GM19239 (cell line): ENCODE results near the gene IRX4.
"Not testable (repeated sequence)": the region's sequence is repeated elsewhere in the genome, so short reads cannot be mapped to it uniquely, and the experiment has no call there.

Experiments used
- DNase-seq: peaks from one replicate; pipeline ENCODE4 v3.0.0; 2011; ENCODE audit warnings: low spot score; ENCODE audit not compliant: insufficient read length
- FAIRE-seq: peaks from 2 replicates; lab custom pipeline; 2011; peaks lifted over from hg19 to GRCh38; lab: Jason Lieb, UNC

IRX4 gene

DNA sequence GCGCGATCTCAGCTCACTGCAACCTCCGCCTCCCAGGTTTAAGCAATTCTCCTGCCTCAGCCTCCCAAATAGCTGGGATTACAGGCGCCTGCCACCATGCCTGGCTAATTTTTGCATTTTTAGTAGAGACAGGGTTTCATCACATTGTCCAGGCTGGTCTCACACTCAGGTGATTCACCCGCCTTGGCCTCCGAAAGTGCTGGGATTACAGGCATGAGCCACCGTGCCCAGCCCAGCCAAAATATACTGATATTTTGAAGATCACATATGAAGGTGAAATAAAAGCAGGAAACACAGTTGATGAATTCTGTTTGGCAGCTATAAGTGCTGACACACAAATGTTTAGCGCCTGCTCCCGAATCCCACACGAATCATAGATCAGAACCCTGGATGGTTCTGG lies 39.0 kb downstream of the IRX4 start:
- FAIRE-seq, DNase-seq: not testable (repeated sequence)

DNA sequence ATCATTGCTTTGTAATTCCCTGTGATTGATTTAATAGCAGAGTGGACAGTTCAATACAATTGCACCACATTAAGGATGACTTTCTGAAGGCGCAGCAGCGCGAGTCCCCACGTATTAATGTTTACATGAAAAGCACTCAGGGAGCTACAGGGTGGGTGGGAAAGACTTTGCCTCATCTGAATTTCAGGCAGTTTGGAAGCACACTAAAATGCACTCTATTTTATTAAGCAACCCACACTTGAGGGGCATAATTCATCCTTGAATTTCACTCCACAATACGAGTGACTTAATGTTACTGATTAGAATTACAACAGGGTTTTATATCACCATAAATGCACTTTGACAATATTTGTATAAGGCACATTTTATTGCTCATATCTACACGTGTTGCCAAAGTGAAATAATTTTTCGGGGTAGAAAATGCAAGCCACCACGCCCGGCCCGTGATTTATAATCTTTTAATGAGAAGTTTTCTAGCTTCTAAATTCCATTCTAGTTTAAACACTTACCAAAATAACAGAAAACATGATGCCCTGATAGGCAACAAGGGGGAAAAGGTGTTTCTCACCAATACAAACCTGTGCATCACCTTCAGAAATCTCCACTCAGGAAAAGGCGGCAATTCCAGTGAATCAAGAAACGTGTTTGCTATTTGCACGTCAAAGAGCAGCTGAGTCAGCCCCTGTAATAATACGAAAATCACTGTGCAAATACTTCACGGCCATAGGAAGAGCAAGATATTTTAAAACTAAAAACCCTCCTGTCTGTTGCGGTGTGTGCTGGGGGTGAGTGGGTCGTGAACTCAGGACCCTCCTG lies 40.5 kb downstream of the IRX4 start:
- DNase-seq (no peak), FAIRE-seq (no peak)

DNA sequence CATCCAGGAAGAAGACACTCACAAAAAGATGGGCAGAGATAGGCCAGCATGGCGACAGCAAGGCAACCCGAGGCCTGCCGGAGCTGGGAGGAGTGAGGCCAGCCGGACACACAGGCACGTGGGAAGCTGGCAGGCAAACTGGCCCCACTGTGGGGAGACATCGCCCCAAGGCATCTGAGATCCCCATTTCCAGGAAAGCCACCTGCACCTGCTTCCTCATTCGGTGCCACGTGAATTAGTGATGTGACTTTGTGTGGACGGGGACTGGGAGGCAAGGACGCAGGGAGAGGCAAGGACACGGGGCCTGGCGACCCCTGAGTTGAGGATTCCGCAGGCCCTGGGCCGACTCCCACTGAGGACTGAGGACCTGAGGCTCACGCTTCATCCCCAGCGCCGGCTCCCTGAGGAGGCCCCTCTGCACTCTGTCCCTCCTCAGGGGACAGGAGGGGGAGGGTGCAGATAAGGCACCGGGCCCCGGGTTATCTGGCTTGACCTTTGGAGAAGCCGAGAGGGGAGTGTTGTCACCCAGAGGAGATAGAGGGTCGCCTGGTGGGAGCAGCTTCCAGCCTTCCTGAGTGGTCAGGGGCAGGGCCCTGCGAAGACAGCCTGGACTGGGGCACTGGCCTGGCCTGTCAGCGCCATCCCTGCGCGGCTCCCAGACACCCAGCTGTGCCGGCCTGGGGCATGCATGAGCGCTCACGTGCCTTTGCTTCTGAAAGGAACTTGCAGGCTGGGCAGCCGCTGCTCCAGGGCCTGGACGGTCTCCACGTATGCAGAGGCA lies 41.8 kb downstream of the IRX4 start:
- no peak for DNase-seq
- FAIRE-seq: no peak

DNA sequence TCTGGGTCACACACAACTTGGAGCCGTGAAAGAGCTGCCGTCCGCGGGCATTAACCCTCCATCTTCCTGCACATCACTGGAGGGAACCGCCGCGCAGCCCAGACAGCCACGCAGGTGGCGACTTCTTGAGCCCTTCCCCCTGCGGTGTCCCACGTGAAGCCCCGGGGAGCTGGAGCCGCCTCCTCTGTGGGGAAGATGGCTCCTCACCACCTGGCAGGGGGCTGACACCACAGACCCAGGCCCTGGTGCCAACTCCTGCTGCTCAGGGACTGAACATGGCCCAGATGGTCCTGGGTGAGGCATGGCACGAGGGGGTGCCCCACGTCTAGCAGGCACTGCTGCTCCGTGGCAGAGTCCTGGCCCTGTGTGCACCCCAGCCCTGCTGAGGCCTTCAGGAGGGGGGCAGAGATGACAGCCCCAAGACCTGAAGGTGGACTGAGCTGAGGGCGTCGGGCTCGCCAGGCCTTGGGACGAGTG lies 42.6 kb downstream of the IRX4 start:
- FAIRE-seq: no peak
- no peak for DNase-seq

DNA sequence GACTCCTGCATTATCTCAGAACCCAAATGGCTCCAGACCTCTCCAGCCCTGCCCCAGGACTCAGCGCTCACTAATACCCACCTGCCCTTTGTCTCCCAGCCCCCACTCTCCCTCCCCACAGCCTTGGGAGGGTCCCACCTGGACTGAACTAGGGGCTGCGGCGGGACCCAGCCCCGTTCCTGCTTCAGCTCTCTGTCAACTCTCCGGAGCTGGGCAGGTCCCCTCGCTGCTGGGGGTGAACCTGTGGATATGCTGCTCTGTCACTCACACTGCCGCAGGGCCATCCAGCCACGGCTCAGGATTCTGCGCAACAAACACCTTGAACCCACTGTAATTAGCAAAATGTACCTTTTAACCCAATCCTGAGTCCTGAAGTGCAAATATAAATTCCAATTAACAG lies 44.7 kb downstream of the IRX4 start:
- DNase-seq (no peak), FAIRE-seq (no peak)

DNA sequence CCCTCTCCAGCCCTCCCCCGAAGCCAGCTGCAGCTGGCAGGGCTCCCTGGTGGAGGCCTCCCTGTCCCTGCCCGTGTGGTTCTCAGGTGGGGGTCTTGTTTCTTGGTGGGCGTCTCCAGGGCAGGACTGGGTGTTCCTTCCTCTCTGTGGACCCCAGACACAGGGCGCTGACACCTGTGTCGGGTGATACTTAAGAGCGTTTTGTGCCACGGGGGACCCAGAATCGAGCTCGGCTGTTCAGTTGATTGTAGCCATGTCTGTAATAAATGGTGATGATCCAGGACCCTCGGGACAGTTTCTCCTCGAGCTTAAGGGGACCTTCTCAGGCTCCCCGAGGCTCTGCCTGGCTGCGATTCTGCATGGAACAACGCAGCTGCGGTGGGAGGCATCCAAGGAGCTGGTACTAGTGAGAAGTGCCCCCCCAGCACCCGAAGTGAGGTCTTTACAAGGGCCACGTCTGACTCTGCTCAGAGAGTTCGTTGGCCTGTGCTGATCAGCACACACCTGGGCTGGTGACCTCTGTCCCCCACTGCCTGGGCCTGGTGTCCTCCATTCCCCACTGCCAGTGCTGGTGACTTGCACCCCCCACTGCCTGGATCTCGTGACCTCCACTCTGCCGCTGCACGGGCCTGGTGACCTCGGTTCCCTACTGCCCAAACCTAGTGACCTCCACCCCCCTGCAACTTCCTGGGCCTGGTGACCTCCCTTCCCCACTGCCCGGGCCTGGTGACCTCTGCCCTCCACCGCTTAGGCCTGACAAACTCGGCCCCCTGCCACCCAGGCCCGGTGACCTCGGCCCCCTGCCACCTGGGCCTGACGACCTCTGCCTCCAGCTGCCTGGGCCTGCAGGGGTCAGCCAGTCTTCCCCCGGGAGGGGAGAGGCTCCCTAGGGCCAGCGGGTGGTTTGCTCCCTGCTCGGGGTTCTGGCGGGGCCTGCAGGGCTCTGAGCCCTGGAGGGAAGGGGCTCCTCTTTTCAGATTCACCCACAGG lies 45.5 kb downstream of the IRX4 start:
- DNase-seq (no peak), FAIRE-seq (no peak)

DNA sequence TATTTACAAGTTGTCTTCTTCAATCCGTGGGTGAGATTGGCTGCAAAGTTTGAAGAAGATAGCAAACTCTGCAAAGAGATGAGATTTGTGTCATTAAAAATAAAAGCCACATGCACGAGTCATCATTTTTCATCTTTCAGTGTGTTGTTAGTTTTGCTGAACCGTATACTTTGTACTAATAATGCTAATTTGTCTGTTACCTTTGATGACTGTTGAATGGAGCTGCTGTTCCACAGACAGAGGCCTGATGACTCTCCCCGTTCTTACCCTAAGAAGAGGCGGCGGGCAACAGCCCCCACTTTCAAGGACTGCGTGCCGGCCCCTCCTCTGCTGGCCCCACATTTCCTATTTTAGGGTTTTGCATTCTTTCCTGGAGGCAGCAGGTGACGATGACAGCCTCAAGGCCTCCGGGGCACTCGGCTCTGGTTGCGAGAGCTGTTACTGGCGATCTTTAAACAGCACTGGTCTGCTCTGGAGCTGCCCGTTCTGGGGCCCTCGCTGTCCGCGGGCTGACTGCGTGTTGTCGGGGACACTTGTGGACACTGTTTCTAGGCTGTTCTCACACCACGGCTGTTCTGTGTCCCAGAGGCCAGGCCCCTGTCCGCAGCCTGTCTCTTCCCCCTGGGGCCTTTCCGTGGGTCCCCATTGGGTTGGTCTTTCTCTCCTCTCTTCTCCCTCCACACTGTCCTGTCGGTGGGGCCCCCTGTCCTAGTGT lies 46.4 kb downstream of the IRX4 start:
- DNase-seq: no peak
- FAIRE-seq: no peak

DNA sequence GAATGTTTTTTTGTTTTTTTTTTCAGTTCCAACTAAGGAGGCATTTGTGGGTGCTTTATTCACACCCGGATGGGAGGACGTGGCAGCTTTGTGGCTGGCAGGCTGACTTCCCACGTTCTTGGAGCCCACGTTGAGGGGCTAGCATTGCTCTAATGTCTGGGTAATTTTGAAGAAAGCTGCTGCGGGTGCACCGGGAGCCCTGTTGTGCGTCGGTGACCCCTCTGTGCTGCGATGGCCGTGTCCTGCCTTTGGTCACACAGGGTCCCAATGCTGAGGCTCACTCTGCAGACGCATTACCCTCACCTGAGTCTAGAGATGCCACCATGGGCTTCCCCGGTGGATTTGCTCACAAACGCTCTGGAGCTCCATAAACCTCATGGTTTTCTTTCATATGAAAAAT lies 47.3 kb downstream of the IRX4 start:
- DNase-seq (no peak), FAIRE-seq (no peak)

DNA sequence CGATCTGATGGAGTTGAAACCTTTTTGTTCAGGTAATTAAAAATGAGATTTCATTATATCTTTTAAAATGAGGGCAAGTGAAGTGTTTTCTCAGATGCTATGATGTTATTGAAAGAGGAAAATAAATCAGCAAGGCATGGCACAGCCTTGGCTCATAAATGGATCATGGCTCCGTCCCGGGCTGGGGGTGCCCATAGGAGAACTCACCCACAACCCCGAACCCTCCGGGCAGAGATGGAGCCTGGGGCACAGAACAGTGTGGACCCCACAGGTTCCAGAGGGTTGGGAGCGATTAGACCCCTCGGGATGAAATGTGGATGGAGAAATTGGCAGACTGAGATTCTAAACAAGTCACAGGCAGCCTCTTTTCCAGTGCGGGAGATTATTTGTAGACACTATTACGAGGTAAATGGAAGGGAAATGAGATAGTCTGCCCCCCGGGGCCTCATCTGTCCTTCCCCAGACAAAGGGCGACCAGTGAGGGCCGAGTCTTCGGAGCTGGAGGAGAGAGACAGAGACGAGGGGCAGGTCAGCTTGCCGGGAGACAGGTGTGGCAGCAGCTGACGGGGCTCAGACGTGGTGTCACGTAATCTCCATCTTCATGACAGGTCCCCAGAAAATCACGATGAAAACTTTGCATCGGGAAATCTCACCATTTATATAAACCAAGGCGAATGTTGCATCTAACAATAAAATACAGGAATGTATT lies 47.9 kb downstream of the IRX4 start:
- FAIRE-seq: no peak
- no peak for DNase-seq

DNA sequence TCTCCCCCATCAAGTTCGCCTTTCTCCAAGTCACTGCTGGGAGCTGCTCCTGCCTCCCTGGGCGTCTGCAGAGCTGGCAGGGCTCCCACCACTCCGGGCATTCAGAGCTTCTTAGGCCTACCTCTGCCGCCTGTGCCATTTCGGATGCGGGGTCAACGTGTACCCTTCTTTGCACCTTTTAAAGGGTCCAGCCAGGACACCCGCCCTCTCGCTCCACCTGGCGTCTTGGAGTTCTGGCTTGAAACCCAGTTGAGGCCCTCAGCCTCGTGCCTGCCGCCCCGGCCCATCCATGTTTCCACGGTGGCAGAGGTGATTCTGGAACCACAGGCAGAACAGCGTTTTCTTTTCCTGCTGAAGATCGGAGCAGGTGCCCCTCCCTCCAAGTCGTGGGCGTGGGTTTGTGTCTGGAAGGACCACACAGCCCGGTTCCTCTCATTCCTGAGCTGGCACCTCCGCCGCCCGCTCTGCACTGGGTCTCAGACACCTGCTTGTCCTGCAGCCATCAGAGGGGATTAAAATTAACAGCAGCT lies 48.6 kb downstream of the IRX4 start:
- DNase-seq: no peak
- no peak for FAIRE-seq

DNA sequence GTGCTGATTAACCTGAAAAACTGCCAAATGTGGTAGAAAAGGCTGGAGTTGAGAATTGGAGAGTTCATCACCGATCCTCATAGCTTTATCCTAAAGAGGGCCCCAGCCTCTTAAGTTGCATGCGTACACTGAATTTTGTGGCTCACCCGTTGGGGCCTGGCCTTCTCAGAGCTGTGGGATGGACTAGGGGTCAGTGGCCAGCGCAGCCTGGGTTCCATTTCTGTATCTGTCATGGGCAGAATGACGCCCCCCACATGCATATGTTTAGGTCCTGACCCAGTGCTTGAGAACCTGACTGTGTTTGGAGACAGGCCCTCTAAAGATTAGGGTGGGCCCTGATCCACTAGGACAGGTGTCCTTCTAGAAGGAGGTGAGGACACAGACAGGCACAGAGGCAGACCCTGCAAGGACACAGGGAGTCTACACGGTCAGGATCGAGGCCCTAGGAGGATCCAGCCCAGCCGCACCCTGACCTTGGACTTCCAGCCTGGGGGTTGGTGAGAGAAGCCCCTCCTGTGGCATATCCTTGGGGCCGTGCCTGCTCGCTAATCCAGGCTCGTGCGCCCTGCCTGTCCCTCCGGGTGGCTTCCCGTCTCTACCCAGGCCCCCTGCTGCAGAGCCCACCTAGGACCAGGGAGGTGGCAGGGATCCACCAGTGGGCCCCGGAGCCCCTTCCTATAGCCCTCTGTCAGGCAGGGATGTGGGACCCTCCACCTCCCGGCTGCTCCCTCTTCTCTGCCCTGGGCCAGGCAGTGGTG lies 49.3 kb downstream of the IRX4 start:
- no peak for DNase-seq
- no peak for FAIRE-seq

DNA sequence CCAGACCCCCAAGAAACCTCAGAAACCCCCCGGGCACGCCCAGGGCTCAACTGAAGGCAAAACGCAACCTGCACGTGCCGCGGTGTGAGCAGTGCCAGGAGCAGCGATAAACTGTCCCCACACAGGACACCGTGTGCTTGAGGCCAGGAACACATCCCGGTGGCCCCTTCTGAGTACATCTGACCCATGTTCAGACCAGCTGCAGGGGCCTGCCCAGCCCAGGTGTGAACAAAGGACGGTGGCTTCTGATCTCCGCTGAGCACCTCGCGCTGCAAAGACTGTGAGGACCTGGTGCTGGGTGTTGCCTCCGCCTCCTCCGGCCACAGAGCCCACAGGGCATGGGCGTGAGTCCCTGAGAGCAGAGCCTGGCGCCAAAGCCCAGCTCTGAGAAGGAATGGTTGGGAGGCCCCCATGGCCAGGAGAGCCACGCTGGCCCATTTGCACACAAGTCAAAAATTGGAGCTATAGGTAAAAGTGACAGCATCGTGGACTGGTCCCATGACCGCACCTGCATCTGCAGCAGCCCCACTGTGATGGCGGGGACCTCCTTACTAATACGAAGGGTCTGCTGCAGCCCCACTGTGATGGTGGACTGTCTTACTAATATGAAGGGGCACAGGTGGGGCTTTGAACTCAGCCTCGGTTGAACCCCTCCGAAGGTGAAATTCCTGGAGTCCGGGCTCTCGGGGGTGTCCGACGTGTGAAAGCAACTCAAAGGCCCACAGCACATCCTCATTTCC lies 50.0 kb downstream of the IRX4 start:
- FAIRE-seq: no peak
- DNase-seq: no peak

DNA sequence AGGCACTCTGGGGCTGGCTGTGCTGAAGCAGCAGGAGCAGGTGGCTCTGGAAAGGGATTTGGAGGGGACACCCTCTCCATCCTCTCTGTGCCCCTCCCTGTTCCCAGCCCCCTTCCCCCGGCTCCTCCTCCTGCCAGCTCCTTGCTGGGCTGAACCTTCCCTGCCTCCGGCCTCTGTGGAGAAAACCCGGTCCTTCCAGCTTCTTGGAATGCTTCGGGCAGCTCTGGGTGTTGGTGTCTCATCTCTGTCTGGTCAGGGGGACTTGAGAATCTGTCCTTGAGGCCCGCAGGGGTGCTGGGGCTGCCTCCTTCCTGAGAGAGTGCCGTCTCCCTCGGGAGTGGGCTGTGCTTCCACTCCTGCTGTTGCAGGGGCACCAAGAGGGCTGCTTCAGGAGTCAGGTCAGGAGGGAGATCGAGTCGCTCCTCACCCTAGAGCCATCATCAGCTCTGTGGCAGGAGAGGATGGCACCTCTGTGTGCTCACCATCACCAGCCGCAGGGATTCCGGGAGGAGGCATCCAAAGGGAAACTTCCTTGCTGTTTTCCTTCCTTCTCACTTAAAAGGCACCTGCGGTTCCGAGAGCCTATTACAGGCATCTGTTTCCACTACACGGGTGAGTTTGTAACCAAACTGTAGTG lies 50.9 kb downstream of the IRX4 start:
- no peak for FAIRE-seq

DNA sequence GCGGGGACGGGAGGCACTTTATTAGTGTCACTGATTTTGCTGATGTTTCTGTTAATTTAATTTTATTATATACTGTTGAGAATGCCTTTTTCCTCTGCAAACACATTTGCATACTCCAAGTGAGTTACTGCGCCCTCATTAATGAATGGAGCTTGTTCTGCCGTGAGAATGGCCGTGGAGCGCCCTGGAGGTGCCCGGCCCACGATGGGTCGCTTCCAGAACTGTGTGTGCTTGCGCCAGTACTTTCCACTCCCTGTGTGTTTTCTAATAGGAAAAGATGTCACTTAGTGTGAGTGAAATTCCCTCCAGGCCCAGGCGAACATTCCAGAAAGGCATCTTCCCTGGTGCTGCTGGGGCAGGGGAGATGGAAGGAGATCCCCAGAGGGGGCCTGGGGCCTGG lies 51.5 kb downstream of the IRX4 start:
- DNase-seq (no peak), FAIRE-seq (no peak)

More for the DNA sequence above, 50.9 kb downstream of the IRX4 start:
- no peak for DNase-seq

DNA sequence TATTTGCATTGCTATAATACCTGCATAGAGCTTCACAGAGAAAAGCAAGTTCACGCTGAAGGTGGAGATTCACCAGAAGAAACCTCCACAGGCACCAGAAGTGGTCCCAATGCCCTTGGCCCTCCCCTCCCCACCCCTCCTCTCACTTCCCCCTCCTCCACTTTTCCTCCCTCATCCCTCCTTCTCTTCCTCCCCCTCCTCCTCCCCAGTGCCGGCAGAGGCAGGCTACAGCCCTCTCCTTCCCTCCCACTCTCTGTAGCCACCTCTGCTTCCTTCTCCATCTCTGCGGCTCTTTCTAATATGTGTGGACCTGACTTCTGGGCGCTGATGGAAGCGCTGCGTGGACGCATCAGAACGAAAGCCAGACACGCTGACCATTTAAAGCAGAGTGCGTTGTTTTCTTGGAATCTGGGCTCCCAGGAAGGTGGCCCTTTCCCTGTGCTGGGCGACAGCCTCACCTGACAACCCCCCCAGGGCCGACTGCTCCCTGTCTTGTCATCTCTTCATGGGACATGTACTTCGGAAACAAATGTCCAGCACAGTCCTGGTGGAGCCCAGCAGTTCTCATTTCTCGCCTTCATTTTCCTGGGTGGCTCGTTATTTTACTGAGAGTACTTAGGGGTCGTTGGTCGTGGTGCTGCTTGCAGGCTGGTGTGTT lies 52.0 kb downstream of the IRX4 start:
- FAIRE-seq (no peak), DNase-seq (no peak)

DNA sequence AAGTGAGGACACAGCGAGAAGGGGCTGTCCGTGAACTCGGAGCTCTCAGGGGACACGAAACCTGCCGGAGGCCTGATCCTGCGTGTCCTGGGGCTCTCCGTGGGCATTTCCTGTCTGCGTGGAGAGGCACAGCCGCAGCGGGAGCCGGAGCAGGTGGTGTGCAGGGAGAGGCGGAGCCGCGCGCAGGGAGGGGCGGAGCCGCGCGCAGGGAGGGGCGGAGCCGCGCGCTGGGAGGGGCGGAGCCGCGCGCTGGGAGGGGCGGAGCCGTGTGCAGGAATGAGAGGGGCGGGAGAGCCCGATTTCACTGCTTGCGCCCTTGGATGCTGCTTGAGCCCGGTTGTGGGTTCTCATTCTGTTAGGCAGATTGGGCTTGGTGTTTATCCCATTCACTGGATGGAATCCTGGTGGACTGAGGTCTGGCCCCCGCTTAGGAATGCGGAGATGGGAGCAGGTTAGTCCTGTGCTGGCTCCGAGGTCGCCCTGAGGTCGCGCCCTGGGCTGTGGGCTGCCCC lies 54.8 kb downstream of the IRX4 start:
- FAIRE-seq (no peak), DNase-seq (peak; percentile 16)
